ENCODE measurements around the gene DLST.

Gene DLST

DNA sequence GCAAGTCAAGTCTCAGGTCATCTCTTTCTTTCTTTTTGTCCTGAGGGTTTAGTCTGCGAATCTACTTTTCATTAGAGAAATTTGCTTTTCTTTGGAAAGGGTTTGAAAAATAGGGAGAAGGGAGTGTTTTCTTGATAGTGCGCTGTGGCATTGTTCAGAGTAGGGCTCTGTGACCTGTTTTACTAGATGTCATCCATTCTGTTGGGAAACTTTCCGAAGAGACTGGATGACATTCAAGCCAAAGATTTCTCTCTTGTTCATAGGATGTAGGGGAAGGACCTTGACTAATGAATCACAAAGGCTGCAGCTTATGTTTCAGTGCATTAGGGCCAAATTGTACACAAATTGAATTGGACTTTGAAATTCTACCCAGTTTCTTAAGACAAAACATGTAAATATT is 14.7 kb downstream of the DLST start:
- no peak for DNase-seq (ENCODE audit: low read depth)

DNA sequence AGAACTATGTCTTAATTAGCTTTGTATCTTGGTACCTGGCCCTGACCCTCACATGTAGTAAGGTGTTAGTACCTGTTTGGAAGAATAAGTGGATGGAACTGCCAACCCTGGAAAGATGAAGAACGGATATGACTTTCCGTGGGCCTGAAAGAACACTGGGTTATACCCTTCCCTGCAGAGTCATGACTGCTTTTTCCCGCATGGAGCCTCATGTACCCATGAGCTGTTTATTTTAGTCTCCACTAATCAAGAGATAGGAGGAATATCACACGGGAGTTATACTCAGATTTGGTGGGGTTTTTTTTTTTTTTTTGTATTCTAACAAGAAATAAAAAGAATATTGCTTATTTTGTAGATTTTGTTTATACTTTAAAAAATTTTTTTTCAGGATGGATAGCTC is 15.9 kb downstream of the DLST start:
- DNase-seq (ENCODE audit: low read depth), result no peak

GRCh38 chr14:74898083-74898482 is 16.4 kb downstream of the DLST start:
- DNase-seq (ENCODE audit: low read depth), result no peak

- DNase-seq (ENCODE audit: low read depth), result no peak
Observed at GRCh38 chr14:74898694-74899093, 17.0 kb downstream of the DLST start.

- DNase-seq (ENCODE audit: low read depth), result no peak
Observed at GRCh38 chr14:74902941-74903705, 21.4 kb downstream of the DLST start.

GRCh38 chr14:74904635-74905503 is 23.2 kb downstream of the DLST start:
- DNase-seq (ENCODE audit: low read depth), result no peak

DNA sequence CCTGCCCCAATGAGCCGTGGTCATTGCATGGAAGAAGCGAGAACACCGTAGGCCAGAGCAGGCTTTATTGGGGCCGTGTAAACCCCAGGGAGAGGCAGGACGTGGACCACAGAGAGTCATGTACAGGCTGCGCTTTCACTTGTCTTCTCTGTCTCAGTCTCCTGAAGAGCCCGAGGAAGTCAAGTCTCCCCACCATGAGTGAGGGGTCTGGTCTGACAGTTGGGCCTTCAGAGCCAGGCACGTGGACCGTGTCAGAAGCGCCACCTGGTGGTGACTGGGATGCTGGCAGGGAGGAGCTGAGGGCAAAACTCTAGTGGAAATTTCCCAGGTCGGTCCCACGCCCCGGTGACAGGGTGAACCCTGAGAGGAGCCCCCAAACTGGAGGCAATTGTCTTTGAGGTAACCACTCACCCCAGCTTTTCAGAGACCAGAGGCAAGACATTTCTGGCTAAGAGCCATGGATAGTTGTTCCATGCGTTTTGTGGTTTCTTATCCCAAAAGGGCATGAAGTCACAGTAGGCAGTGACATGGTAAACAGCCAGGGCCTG is 24.0 kb downstream of the DLST start:
- peak; percentile 17 for DNase-seq (ENCODE audit: low read depth)

- DNase-seq (ENCODE audit: low read depth), result no peak
Observed at GRCh38 chr14:74906925-74907521, 25.3 kb downstream of the DLST start.

DNA sequence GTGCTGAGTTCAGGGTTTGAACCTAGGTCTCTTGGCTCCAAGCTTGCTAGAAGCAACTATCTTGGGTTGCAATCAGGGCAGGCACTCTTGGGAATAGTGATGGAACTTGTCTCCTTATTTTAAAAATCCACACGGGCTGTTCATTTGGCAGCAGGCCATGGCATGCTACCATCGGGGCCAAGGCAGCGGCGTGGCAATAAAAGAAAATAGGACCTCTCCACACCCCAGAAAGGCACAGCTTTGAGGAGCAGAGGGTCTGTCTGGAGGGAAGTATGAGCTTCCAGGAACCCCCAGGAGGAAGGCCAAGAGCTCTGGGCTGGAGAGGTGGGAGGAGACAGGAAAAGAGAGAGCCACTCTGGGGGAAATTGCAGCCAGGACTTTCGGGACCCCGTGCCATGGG is 26.0 kb downstream of the DLST start:
- no peak for DNase-seq (ENCODE audit: low read depth)

DNA sequence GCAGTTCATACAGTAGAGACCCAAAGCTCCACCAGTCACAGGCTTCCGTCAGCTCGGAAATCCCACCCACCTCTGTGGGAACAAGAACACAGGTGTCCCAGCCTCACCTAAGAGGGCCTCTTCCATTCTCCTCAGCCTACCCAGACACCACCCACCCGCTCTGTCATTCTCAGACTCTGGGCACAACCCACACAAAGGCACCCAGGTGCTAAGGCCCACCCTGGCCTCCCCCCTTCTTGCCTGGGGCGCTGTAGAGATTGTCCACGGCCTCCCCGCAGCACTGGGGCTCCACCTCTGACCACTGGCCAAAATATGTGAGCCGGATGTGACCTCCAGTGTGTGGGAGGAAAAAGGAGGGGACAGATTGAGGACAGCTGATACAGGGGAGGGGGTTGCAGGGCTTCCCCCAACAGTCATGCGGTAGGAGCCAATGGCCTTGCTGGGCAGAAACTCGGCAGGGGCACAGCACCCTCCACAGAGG is 27.2 kb downstream of the DLST start:
- no peak for DNase-seq (ENCODE audit: low read depth)

DNA sequence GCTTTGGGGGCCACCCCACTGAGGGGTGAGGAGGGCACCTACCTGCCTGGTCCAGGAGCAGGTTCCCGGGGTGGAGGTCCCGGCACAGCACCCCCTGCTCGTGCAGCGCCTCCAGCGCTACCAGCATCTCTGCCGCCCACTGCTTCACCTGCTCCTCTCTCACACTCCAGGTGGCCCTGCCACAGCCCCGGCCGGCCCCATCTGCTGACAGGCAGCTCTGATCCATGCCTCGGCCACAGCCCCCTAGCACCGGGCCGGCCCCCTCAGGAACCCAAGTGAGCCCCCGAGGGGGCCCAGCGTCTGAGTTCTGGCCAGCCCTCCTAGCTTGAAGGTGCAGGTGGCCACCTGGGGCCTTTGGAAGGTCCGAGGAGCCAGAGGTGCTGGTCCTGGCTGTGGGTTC is 27.8 kb downstream of the DLST start:
- no peak for DNase-seq (ENCODE audit: low read depth)

- DNase-seq (ENCODE audit: low read depth), result no peak
Observed at GRCh38 chr14:74909911-74910310, 28.2 kb downstream of the DLST start.

DNA sequence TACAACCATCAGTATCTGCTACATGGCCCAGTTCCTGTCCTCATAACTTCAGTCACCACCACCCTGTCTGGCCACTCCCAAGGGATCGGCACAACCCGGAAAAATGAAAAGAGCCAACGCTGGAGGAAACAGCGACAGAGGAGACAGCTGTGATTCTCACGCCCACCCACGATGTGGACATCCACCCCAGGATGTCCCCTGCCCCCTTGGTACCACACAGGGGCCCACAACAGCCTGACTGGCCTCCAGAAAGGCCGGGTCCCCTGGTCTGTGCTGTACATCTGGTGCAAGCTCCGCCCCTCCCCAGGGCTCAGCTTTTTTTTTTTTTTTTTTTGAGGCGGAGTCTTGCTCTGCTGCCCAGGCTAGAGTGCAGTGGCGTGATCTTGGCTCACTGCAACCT is 28.8 kb downstream of the DLST start:
- DNase-seq (ENCODE audit: low read depth), result no peak

DNA sequence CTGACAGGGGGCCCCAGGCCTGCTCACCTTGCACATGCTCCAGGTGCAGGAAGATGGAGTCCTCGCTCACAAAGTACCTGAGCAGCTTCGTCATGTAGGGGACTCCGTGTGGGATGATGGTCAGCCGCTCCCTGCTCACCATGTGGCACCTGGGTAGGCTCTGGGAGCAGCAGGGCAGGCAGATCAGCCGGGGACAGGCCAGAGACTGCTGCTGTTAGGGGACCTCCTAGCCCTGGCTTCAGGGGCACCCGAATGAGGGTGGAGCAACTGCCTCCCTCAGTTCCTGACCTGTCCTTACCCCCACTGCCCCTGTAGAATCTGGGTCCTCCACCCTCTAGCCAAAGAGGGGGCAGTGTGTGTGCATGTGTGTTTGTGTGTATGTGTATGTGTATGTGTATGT is 29.5 kb downstream of the DLST start:
- no peak for DNase-seq (ENCODE audit: low read depth)

- no peak for DNase-seq (ENCODE audit: low read depth)
Observed at GRCh38 chr14:74911704-74912103, 30.0 kb downstream of the DLST start.

GRCh38 chr14:74912111-74912510 is 30.4 kb downstream of the DLST start:
- no peak for DNase-seq (ENCODE audit: low read depth)

- no peak for DNase-seq (ENCODE audit: low read depth)
Observed at GRCh38 chr14:74912801-74913200, 31.1 kb downstream of the DLST start.

DNA sequence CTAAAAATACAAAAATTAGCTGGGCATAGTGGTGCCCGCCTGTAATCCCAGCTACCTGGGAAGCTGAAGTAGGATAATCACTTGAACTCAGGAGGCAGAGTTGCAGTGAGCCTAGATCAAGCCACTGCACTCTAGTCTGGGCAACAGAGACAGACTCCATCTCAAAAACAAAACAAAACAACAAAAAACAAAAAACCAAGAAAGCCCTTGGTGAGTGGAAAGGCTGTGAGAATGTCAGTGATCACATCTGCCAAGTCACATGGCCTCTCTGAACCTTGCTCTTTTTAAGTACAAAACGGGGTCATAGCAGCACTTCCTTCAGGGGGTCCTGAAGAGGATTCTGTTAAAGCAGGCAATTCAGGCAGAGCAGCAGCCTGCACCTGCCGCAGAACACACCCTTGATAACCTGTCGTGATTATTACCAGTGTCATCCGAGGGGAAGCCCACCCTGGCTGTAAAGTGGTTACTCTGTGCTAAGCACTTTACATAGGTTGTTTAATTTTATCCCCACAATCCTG is 31.7 kb downstream of the DLST start:
- DNase-seq (ENCODE audit: low read depth), result no peak

GRCh38 chr14:74913986-74914573 is 32.4 kb downstream of the DLST start:
- DNase-seq (ENCODE audit: low read depth), result peak; percentile 17

DNA sequence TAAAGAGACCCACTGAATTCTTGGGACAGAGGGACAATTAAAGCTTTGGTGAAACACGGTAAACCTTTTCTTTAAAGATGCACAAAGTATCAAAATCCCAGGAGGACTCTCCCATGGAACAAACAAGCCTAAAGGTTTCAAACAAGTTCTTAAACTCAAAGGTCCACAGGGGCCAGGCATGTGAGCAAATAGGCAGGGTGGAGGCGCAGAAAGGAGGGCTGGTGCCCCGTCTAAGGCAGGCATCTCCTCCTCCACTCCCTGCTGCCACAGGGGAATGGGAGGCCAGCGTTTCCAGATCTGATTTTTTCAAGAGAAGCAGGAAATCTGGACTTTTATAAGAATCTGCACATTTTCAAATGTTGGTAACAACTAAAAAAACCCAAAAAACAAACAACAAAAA is 33.7 kb downstream of the DLST start:
- DNase-seq (ENCODE audit: low read depth), result no peak

GRCh38 chr14:74915826-74916225 is 34.1 kb downstream of the DLST start:
- DNase-seq (ENCODE audit: low read depth), result no peak

GRCh38 chr14:74917178-74917543 is 35.4 kb downstream of the DLST start:
- no peak for DNase-seq (ENCODE audit: low read depth)

Data from HS-27A (cell line).